ENCODE results near the gene CD48.

CD48 gene

GRCh38 chr1:160631983-160632625 lies 79.5 kb downstream of the CD48 start:
- Histone ChIP-seq H3K27ac (ENCODE audit: low read depth, low read length) (peak overlapping the region; percentile 25; the same call in 1 of the 2 replicates), H3K79me2 (ENCODE audit: insufficient read depth, low read length) (no peaks in the 10 kb centered on the region), H3K4me3 (ENCODE audit: insufficient read depth, low read length, poor library complexity, severe bottlenecking) (no peak overlapping the region), H3F3A (ENCODE audit: insufficient read depth) (peaks cover 21% of the 10 kb centered on the region; the same call in 1 of the 2 replicates), H3K4me2 (ENCODE audit: low read depth, low read length, poor library complexity, severe bottlenecking) (no peak overlapping the region), H3K9ac (ENCODE audit: low read length) (no peak overlapping the region), H2AFZ (ENCODE audit: low read depth, low read length, severe bottlenecking) (no peak overlapping the region), H3K36me3 (ENCODE audit: low read length) (0 out of 2 replicates have a peak, but pooled peaks cover 4% of the 10 kb centered on the region), H3K9me2 (replicated peaks; ENCODE audit: insufficient read depth, low read length) (no peaks in the 10 kb centered on the region), H4K20me1 (ENCODE audit: low read depth, low read length) (no peaks in the 10 kb centered on the region), H3K27me3 (ENCODE audit: low read length) (no peaks in the 10 kb centered on the region), H3K9me3 (ENCODE audit: insufficient read depth, low read length) (no peaks in the 10 kb centered on the region)
- TF ChIP-seq CTCF (IDR thresholded peaks at IDR 0.05; ENCODE audit: insufficient read depth, low read length, poor library complexity, severe bottlenecking) (no peak), EZH2phosphoT487 (conservative IDR thresholded peaks at IDR 0.05; ENCODE audit: low read length) (no peak)

GRCh38 chr1:160630523-160631451 lies 80.8 kb downstream of the CD48 start:
- Histone ChIP-seq H3K27me3 (ENCODE audit: low read length) (no peaks in the 10 kb centered on the region), H4K20me1 (ENCODE audit: low read depth, low read length) (no peaks in the 10 kb centered on the region), H3K36me3 (ENCODE audit: low read length) (0 out of 2 replicates have a peak, but pooled peaks cover 4% of the 10 kb centered on the region), H3K9ac (ENCODE audit: low read length) (no peak overlapping the region), H3K79me2 (ENCODE audit: insufficient read depth, low read length) (peaks cover 9% of the 10 kb centered on the region; the same call in 1 of the 2 replicates), H3K9me2 (replicated peaks; ENCODE audit: insufficient read depth, low read length) (no peaks in the 10 kb centered on the region), H2AFZ (ENCODE audit: low read depth, low read length, severe bottlenecking) (no peak overlapping the region), H3K9me3 (ENCODE audit: insufficient read depth, low read length) (no peaks in the 10 kb centered on the region), H3K27ac (ENCODE audit: low read depth, low read length) (peak overlapping the region; percentile 38), H3K4me3 (ENCODE audit: insufficient read depth, low read length, poor library complexity, severe bottlenecking) (no peak overlapping the region), H3K4me2 (ENCODE audit: low read depth, low read length, poor library complexity, severe bottlenecking) (no peak overlapping the region), H3F3A (ENCODE audit: insufficient read depth) (peaks cover 28% of the 10 kb centered on the region)
- TF ChIP-seq CTCF (IDR thresholded peaks at IDR 0.05; ENCODE audit: insufficient read depth, low read length, poor library complexity, severe bottlenecking) (no peak), EZH2phosphoT487 (conservative IDR thresholded peaks at IDR 0.05; ENCODE audit: low read length) (no peak)

DNA sequence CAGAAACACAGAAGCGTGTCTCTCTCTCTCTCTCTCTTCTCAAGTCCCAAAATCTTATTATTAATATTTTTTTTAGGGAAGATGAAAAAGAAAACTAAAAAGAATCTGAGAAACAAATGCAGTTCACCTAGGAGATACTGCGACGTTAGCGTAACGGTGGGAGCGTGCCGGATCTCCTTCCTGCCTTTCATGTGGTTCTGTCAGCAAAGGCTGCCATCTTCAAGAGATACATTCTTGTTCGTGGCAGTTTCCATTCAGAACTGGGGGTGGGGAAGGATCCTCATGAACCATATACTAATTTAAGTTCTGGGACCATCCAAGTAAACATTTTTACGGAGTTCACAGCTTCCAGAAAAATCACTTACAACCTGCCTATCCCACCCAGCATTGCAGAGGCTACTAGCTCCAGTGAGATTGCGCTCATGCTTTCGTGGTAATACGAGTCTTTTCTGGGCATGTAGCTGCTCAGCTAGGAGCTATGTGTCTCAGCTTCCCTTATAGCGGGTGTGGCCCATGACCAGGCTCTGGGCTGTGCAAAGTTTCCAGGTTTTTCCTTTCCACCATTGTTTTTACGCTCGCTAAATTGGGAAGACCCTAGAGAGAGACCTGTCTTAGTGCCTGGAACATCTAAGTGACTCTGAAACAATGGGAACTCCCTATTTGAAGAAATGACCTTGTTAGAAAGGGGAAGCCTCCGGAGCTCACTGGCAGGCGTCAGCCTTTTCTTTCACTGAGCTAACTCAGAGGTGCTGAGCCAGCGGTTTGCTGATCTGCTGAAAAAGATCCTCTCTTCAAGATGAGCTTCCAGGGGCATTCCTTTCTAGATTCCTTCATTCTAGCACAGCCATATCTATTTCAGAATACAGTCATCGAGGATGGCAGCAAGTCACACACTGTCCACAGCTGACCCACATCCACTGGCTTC lies 82.1 kb downstream of the CD48 start:
- Histone ChIP-seq H3F3A (ENCODE audit: insufficient read depth) (peaks cover 41% of the 10 kb centered on the region), H3K9me3 (ENCODE audit: insufficient read depth, low read length) (no peaks in the 10 kb centered on the region), H3K9ac (ENCODE audit: low read length) (no peak overlapping the region), H3K9me2 (replicated peaks; ENCODE audit: insufficient read depth, low read length) (no peaks in the 10 kb centered on the region), H3K4me2 (ENCODE audit: low read depth, low read length, poor library complexity, severe bottlenecking) (no peak overlapping the region), H2AFZ (ENCODE audit: low read depth, low read length, severe bottlenecking) (no peak overlapping the region), H3K4me3 (ENCODE audit: insufficient read depth, low read length, poor library complexity, severe bottlenecking) (no peak overlapping the region), H3K27me3 (ENCODE audit: low read length) (no peaks in the 10 kb centered on the region), H3K36me3 (ENCODE audit: low read length) (no peaks in the 10 kb centered on the region), H3K27ac (ENCODE audit: low read depth, low read length) (peak overlapping the region; percentile 38), H3K79me2 (ENCODE audit: insufficient read depth, low read length) (peaks cover 9% of the 10 kb centered on the region; the same call in 1 of the 2 replicates), H4K20me1 (ENCODE audit: low read depth, low read length) (no peaks in the 10 kb centered on the region)
- TF ChIP-seq CTCF (IDR thresholded peaks at IDR 0.05; ENCODE audit: insufficient read depth, low read length, poor library complexity, severe bottlenecking) (no peak), EZH2phosphoT487 (conservative IDR thresholded peaks at IDR 0.05; ENCODE audit: low read length) (no peak)
